ENCODE results near the gene AP2A2. TPM values are rescaled to one million over a fixed set of nuclear protein-coding genes. Genes with fewer than 3 reads are reported as not detected.

AP2A2 gene
- total and polyA plus RNA-seq, 10 donors: 32.7 to 321 (median 153) TPM

DNA sequence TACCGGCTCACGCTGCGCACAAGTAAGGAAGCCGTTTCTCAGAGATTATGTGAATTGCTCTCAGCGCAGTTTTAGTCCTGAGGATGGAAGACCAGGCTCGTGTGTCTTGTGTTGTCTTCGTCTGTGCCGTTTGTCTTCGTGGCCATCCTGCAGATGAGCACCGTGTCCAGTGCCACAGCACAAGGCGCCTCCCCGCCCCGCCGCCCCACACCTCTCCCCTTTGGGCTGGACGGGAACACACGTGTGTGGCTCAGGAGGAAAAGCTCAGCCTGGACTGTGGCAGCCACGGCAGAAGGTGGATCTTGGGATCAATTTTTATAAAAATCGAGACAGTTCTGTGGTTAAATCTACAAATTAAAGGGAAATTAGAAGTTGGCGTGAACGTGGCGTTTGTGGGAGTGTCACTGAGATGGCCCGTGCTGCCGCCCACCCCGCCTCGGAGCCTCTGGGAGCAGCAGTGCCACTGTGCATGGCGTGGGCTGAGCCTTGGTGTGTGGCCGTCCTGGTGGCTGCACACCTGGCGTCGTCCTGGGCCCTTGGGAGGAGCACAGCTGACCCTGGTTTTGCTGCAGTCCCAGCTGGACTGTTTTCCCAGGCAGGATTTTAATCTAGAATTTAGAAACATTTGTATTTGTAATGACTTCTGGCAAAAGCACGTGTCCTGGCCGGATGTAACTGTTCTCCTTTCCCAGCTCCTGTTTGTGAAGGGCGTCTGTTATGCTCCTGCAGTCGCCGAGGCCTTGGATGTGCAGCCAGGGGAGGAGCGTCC, 85.1 kb downstream of the AP2A2 start:
- intact Hi-C loops (cut with DNase I; ENCODE audit: low total_unique reads): no loop called here
- WGBS, 5 donors: 87 to 90% (median 89%) methylated on average over 35 of the region's 35 CpGs
- DNase-seq: no peak

GRCh38 chr11:1011320-1011698, 85.6 kb downstream of the AP2A2 start:
- H3K9me3 ChIP-seq: no peaks in the 10 kb centered on the region
- peaks cover 0 to 93% (median 60%) of the 10 kb centered on the region in 6 donors for H3K36me3 ChIP-seq
- 70 to 83% (median 76%) methylated on average over 16 to 17 of the region's 17 CpGs for WGBS, 5 donors
- peak overlapping the region in 2 of 8 donors; percentile 39 to 48 for H3K27ac ChIP-seq
- intact Hi-C loops (cut with DNase I; ENCODE audit: low total_unique reads): no loop called here
- H3K4me3 ChIP-seq: no peak overlapping the region
- TF ChIP-seq POLR2AphosphoS5 (IDR thresholded peaks at IDR 0.05) (peak in 2 of 3 donors; percentile 44 to 50), CTCF (IDR thresholded peaks at IDR 0.05 in 8 of 11, conservative IDR thresholded peaks at IDR 0.05 in 3 of 11) (no peak)
- H3K27me3 ChIP-seq (replicated peaks in 1 of 7): no peaks in the 10 kb centered on the region
- H3K4me1 ChIP-seq: peaks cover 0 to 35% (median 22%) of the 10 kb centered on the region in 6 donors
- no peak for DNase-seq

More for the DNA sequence above, 85.1 kb downstream of the AP2A2 start:
- no peaks in the 10 kb centered on the region for H3K27me3 ChIP-seq (replicated peaks in 1 of 7)
- H3K27ac ChIP-seq: peak overlapping the region in 3 of 8 donors; percentile 5 to 48 (median 14)
- TF ChIP-seq POLR2AphosphoS5 (IDR thresholded peaks at IDR 0.05) (no peak), POLR2A (IDR thresholded peaks at IDR 0.05) (no peak)
- H3K4me1 ChIP-seq: peaks cover 0 to 35% (median 22%) of the 10 kb centered on the region in 6 donors
- no peak overlapping the region for H3K4me3 ChIP-seq
- no peaks in the 10 kb centered on the region for H3K9me3 ChIP-seq
- H3K36me3 ChIP-seq: peaks cover 0 to 99% (median 64%) of the 10 kb centered on the region in 6 donors

DNA sequence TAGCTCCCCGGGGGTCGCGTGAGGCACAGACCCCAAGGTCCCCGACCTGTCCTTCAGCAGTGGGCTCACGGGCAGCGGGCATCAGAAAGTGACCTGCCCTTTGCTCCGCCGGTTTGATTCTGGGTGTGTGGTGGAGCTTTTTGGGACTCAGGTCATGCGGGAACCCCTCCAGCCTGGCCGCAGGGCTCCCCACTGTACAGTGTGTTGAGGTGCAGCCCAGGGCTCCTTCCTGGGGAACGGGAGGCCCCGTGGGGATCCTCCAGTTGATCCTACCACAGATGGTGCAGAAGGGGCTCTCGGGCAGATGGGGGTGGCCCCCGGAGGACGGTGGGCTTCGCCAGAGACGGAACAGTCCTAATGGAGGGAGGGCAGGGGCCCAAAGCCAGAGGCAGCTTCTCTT, 86.6 kb downstream of the AP2A2 start:
- intact Hi-C loops (cut with DNase I; ENCODE audit: low total_unique reads): no loop called here
- 86 to 95% (median 92%) methylated on average over 15 to 17 of the region's 17 CpGs for WGBS, 5 donors
- Histone ChIP-seq H3K27ac (peak overlapping the region in 1 of 8 donors; percentile 25), H3K36me3 (peaks cover 0 to 83% (median 51%) of the 10 kb centered on the region in 6 donors), H3K4me3 (no peak overlapping the region), H3K27me3 (replicated peaks in 1 of 7) (no peaks in the 10 kb centered on the region), H3K9me3 (no peaks in the 10 kb centered on the region), H3K4me1 (peaks cover 0 to 35% (median 22%) of the 10 kb centered on the region in 6 donors)
- TF ChIP-seq CTCF (IDR thresholded peaks at IDR 0.05 in 8 of 11, conservative IDR thresholded peaks at IDR 0.05 in 3 of 11) (no peak), POLR2A (IDR thresholded peaks at IDR 0.05) (no peak), POLR2AphosphoS5 (IDR thresholded peaks at IDR 0.05) (no peak)
- DNase-seq: no peak

GRCh38 chr11:1012740-1013630, 87.3 kb downstream of the AP2A2 start:
- H3K27me3 ChIP-seq (replicated peaks in 1 of 7): no peaks in the 10 kb centered on the region
- no peaks in the 10 kb centered on the region for H3K9me3 ChIP-seq
- H3K27ac ChIP-seq: peak overlapping the region in 2 of 8 donors; percentile 31 to 36
- no peak overlapping the region for H3K4me3 ChIP-seq
- intact Hi-C loops (cut with DNase I; ENCODE audit: low total_unique reads): no loop called here
- TF ChIP-seq POLR2AphosphoS5 (IDR thresholded peaks at IDR 0.05): peak; percentile 45 to 68 (median 51)
- no peak for TF ChIP-seq CTCF (IDR thresholded peaks at IDR 0.05 in 8 of 11, conservative IDR thresholded peaks at IDR 0.05 in 3 of 11)
- H3K36me3 ChIP-seq: peaks cover 0 to 76% (median 44%) of the 10 kb centered on the region in 6 donors
- no peak for DNase-seq
- WGBS, 5 donors: 81 to 89% (median 83%) methylated on average over 14 to 28 of the region's 28 CpGs
- H3K4me1 ChIP-seq: peaks cover 0 to 35% (median 23%) of the 10 kb centered on the region in 6 donors
